NCI-H1105 (cell line): ENCODE measurements around the gene ING5.
A peak's percentile ranks its signal among the peaks of the same experiment; 100 is the strongest.
"Not testable (repeated sequence)": the region's sequence is repeated elsewhere in the genome, so short reads cannot be mapped to it uniquely, and the experiment has no call there.

Source experiments
- DNase-seq: peaks from one replicate; lab custom pipeline; 2025; lab: John Stamatoyannopoulos, UW

The ING5 gene

GRCh38 chr2:241701399-241702154, at the start of gene ING5:
TSS of gene ING5 (plus strand) at chr2:241702039. CDS start at chr2:241702066, 27 bp downstream.
- peak; percentile 89 for DNase-seq

- DNase-seq: no peak
These were observed 49.7 kb upstream of the ING5 start for GRCh38 chr2:241652142-241652541.

- no peak for DNase-seq
These were observed 49.1 kb upstream of the ING5 start for GRCh38 chr2:241652722-241653121.

GRCh38 chr2:241653210-241653750, 48.6 kb upstream of the ING5 start:
- no peak for DNase-seq

GRCh38 chr2:241654551-241654950, 47.3 kb upstream of the ING5 start:
- DNase-seq: no peak

GRCh38 chr2:241655516-241656189, 46.2 kb upstream of the ING5 start:
- DNase-seq: no peak

- DNase-seq: no peak
These were observed 45.6 kb upstream of the ING5 start for GRCh38 chr2:241656190-241656741.

GRCh38 chr2:241657786-241658254, 44.0 kb upstream of the ING5 start:
- DNase-seq: no peak

- no peak for DNase-seq
These were observed 43.5 kb upstream of the ING5 start for GRCh38 chr2:241658296-241658695.

GRCh38 chr2:241659150-241659739, 42.6 kb upstream of the ING5 start:
- DNase-seq: peak; percentile 25

GRCh38 chr2:241660593-241661213, 41.1 kb upstream of the ING5 start:
- DNase-seq: no peak

GRCh38 chr2:241662731-241663130, 39.1 kb upstream of the ING5 start:
- DNase-seq: not testable (repeated sequence)

GRCh38 chr2:241665731-241666440, 36.0 kb upstream of the ING5 start:
- DNase-seq: no peak

GRCh38 chr2:241666627-241667400, 35.0 kb upstream of the ING5 start:
- no peak for DNase-seq

- DNase-seq: no peak
These were observed 33.5 kb upstream of the ING5 start for GRCh38 chr2:241668354-241668753.

- DNase-seq: no peak
These were observed 33.0 kb upstream of the ING5 start for GRCh38 chr2:241668839-241669238.

- no peak for DNase-seq
These were observed 31.3 kb upstream of the ING5 start for GRCh38 chr2:241670333-241671110.

GRCh38 chr2:241671457-241672240, 30.2 kb upstream of the ING5 start:
- no peak for DNase-seq
